Ovary (tissue), 9 donors: ENCODE results near the gene SESN1. TPM values are rescaled to one million over a fixed set of nuclear protein-coding genes. Genes with fewer than 3 reads are reported as not detected.
A peak's percentile ranks its signal among the peaks of the same experiment; 100 is the strongest.

Source experiments
- DNase-seq, 5 donors: peaks; one replicate each; pipeline ENCODE4 v3.0.0-alpha.2; 2019 to 2020
- H3K27ac ChIP-seq, 2 donors: fragments of 200-600 bp; one replicate each; pipeline versions ENCODE4 v1.5.1 to v1.8.0; 2019 to 2022
- H3K27me3 ChIP-seq: fragments of 200-600 bp; one replicate; pipeline ENCODE4 v1.8.0; 2022
- H3K36me3 ChIP-seq: fragments of 200-600 bp; sonication (generic); one replicate; pipeline ENCODE4 v1.5.1; 2019
- H3K4me1 ChIP-seq: one replicate; pipeline ENCODE4 v1.8.1; 2013; ENCODE audit warnings: mild to moderate bottlenecking, moderate library complexity; ENCODE audit not compliant: insufficient read depth
- H3K4me3 ChIP-seq: fragments of 200-600 bp; sonication (generic); one replicate; pipeline ENCODE4 v1.5.1; 2017
- H3K9me3 ChIP-seq, 2 donors: fragments of 200-600 bp in 1 of 2; sonication (generic) in 1 of 2; one replicate each; pipeline versions ENCODE4 v1.5.1 to v1.8.1; 2013 to 2019; ENCODE audit warnings: mild to moderate bottlenecking in 1 of 2, moderate library complexity in 1 of 2
- EP300 ChIP-seq: sonication (generic); formaldehyde crosslinking; IDR thresholded peaks from one replicate; pipeline ENCODE4 v1.6.1; 2017; ENCODE audit warnings: antibody characterized with exemption
- POLR2A ChIP-seq: fragments of 450-650 bp; IDR thresholded peaks from one replicate; pipeline ENCODE4 v1.6.1; 2017; ENCODE audit warnings: antibody characterized with exemption, mild to moderate bottlenecking, moderate library complexity
- WGBS, 3 donors: extraction: QIAGEN DNeasy Blood & Tissue Kit in 1 of 3; methylation state at CpG; one replicate each; pipeline versions ENCODE4 v1.1.5 to v1.1.7; 2013 to 2017; 5-methylcytosine and 5-hydroxymethylcytosine counted together
- intact Hi-C, 4 donors: fragments of 100-400 bp; cut with DNase I; formaldehyde crosslinking; loops; one replicate each; pipeline versions ENCODE4 v1.11.0 to v1.15.1; 2022 to 2023
- polyA plus RNA-seq, 2 donors: library from polyadenylated mRNA; stranded (reverse); fragments of 200-250 nt in 1 of 2; fragments of 350-450 nt in 1 of 2; fragmentation: Illumina TruSeq in 1 of 2; extraction: RNeasy Lipid Tissue Mini Kit (QIAGEN cat#74804) in 1 of 2; gene quantifications; one replicate each; pipeline ENCODE4 v1.2.3, GENCODE V29; 2013 to 2014
- total RNA-seq, 7 donors: library from RNA; depleted of rRNA in 2 of 7; stranded (reverse); fragments of >200 nt in 2 of 7; fragmentation: NEBNext Ultra II Directional in 3 of 7; extraction: Animal tissue kit (Norgen Biotek cat#: 25700) in 3 of 7; gene quantifications; one replicate each; pipeline versions ENCODE4 v1.1.0 to v1.2.4, GENCODE V29; 2016 to 2023
- TF ChIP-seq, protein P1 (sequence below), 3 donors: fragments of 450-650 bp in 2 of 3; fragments of 200-600 bp in 1 of 3; IDR thresholded peaks; one replicate each; pipeline versions ENCODE4 v1.5.1 to v1.8.0; 2016 to 2022; ENCODE audit warnings: antibody characterized with exemption in 3 of 3, mild to moderate bottlenecking in 1 of 3
- donor health status: DM: no; HTN: no; CAD: no; lungs with moderate emphysema.
- donor health status: DM: no; HTN: no; CAD: no.
- donor health status: Bipolar disorder and iron deficiency.
- donor health status: DM: yes; HTN: yes; CAD: no.
- donor health status: DM: no; HTN: no; CAD: no.
- donor health status: DM: yes; HTN: yes; CAD: no.

The SESN1 gene
- total and polyA plus RNA-seq, 9 donors, result 36.5 to 97.2 (median 65.4) TPM

DNA sequence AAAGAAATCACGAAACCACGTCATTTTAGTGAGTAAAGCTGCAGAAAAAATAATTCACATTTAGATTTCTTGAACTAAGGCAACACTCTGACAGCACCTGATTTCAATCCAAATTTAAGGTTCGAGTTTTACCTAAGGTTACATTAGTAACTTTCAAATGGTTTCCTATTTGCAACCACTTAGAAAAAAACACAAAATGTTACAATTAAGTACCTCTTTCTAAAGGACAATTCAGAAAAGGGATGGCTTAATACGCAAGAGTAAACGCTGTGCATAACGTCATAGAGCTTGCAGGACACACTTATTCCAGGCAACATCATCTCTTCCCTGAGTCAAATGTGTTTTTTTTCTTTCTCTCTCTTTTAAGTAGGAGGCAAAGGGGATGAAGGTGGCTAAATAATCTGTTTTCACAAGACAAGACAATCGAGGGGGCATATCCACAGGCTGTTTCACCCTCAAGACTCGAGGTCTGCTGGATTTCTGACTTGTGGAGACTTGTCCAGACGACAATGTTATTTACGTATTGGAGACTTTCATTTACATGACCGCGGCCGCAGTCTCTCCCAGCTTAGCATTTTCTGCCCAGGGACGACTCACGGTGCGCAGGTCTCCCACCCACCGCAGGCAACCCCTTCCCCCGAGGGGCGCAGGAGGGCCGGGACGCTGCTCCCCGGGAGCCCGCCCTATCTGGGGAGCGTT lies 86.0 kb downstream of the SESN1 start:
- peak; percentile 21 for TF ChIP-seq EP300
- TF ChIP-seq, protein P1, sequence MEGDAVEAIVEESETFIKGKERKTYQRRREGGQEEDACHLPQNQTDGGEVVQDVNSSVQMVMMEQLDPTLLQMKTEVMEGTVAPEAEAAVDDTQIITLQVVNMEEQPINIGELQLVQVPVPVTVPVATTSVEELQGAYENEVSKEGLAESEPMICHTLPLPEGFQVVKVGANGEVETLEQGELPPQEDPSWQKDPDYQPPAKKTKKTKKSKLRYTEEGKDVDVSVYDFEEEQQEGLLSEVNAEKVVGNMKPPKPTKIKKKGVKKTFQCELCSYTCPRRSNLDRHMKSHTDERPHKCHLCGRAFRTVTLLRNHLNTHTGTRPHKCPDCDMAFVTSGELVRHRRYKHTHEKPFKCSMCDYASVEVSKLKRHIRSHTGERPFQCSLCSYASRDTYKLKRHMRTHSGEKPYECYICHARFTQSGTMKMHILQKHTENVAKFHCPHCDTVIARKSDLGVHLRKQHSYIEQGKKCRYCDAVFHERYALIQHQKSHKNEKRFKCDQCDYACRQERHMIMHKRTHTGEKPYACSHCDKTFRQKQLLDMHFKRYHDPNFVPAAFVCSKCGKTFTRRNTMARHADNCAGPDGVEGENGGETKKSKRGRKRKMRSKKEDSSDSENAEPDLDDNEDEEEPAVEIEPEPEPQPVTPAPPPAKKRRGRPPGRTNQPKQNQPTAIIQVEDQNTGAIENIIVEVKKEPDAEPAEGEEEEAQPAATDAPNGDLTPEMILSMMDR (IDR thresholded peaks at IDR 0.05), result no peak
- peaks cover 9% of the 10 kb centered on the region for H3K4me1 ChIP-seq
- 2 to 3% (median 2%) methylated on average over 24 of the region's 24 CpGs for WGBS, 3 donors
- intact Hi-C loops, result loop anchor here in 3 of 4 donors (5.0 to 10.0 kb wide), 4 partner anchors 46 to 64 kb away; no protein-coding TSS in a partner anchor
- no peaks in the 10 kb centered on the region for H3K36me3 ChIP-seq
- H3K27me3 ChIP-seq, result no peaks in the 10 kb centered on the region
- no peak for DNase-seq
- peak overlapping the region; percentile 76 for H3K4me3 ChIP-seq
- no peaks in the 10 kb centered on the region for H3K9me3 ChIP-seq
- H3K27ac ChIP-seq, result peak overlapping the region; percentile 97 to 98

DNA sequence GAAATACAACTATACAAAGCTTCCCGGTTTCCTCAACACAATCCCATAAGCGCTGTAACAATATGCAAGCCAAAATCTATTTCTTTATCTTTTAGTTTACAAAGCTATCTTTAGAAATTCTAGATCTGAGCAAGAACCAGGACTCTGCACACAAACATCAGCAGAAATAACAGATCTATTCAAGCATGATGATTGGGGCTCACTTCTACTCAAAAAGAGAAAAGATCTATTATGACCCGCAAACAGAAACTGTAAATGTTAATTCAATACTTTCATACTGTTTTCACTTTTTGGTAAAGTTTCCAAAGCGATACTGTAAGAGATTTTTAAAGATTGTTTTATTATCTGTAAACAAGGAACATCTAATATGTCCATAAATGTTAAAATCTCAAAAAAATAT lies 86.6 kb downstream of the SESN1 start:
- Histone ChIP-seq H3K9me3 (no peaks in the 10 kb centered on the region), H3K4me1 (peaks cover 8% of the 10 kb centered on the region), H3K36me3 (no peaks in the 10 kb centered on the region), H3K27ac (peak overlapping the region in 1 of 2 donors; percentile 98), H3K27me3 (no peaks in the 10 kb centered on the region), H3K4me3 (peak overlapping the region; percentile 76)
- TF ChIP-seq, protein P1 (IDR thresholded peaks at IDR 0.05), result no peak
- TF ChIP-seq EP300 (no peak), POLR2A (no peak)
- WGBS, 3 donors, result 29 to 43% (median 33%) methylated on average over 4 of the region's 4 CpGs
- no peak for DNase-seq
- intact Hi-C loops, result loop anchor here in 3 of 4 donors (5.0 to 10.0 kb wide), 4 partner anchors 47 to 63 kb away; no protein-coding TSS in a partner anchor

DNA sequence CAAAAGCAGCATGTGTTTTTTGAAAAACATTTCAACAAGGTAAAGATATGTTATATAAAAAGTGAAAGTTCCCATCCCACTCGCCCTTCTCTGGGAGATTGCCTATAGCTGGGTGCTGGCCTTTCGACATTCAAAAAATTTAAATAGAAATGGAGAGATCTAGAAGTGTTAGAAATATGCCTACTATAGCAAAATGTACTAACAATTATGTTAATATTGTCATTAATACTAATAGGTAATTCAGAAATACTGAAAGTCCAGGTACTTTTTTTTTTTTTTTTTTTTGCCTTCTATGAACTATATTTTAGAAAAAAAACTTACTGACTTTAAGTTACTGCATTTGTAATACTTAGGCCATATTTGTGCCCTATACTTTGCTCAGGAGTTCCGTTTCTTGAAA lies 87.1 kb downstream of the SESN1 start:
- Histone ChIP-seq H3K36me3 (no peaks in the 10 kb centered on the region), H3K4me3 (peak overlapping the region; percentile 76), H3K4me1 (peaks cover 8% of the 10 kb centered on the region), H3K9me3 (no peaks in the 10 kb centered on the region), H3K27me3 (no peaks in the 10 kb centered on the region), H3K27ac (peak overlapping the region in 1 of 2 donors; percentile 98)
- intact Hi-C loops, result loop anchor here in 3 of 4 donors (5.0 to 10.0 kb wide), 4 partner anchors 47 to 63 kb away; no protein-coding TSS in a partner anchor
- TF ChIP-seq, protein P1 (IDR thresholded peaks at IDR 0.05), result no peak
- no peak for TF ChIP-seq POLR2A
- no peak for TF ChIP-seq EP300
- WGBS, 3 donors, result 78 to 89% (median 84%) methylated on average over 3 of the region's 3 CpGs
- DNase-seq, result no peak

DNA sequence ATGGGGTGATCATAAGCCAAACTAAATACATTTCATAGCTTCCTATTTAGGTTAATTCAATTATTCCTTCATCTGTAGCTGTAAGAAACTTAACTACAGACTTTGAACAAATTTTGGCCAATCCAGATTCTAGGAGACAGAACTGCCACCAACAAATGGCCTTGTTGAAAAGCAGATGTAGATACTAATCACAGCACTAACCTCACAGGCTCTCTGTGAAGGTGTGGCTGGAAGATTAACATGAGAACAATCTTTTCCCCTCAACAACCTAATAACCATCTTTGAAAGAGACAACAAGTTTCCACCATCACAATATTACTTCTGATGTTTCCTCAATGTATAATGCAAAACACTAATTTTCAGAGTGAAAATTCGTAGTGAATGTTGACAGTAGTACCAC lies 87.8 kb downstream of the SESN1 start:
- Histone ChIP-seq H3K9me3 (no peaks in the 10 kb centered on the region), H3K27me3 (no peaks in the 10 kb centered on the region), H3K36me3 (no peaks in the 10 kb centered on the region), H3K4me1 (peaks cover 8% of the 10 kb centered on the region), H3K27ac (no peak overlapping the region), H3K4me3 (no peak overlapping the region)
- WGBS, 3 donors, result 72 to 79% (median 74%) methylated on average over 1 of the region's 1 CpG
- no peak for TF ChIP-seq EP300
- TF ChIP-seq, protein P1 (IDR thresholded peaks at IDR 0.05), result no peak
- no peak for TF ChIP-seq POLR2A
- intact Hi-C loops, result loop anchor here in 3 of 4 donors (5.0 to 10.0 kb wide), 4 partner anchors 48 to 62 kb away; no protein-coding TSS in a partner anchor
- no peak for DNase-seq
